HG03354 (cell line): ENCODE data around the gene LIX1.

Experiments
- ATAC-seq: cut with Tn5 transposase; IDR thresholded peaks from one replicate; pipeline ENCODE4 v1.9.1; 2021; ENCODE audit warnings: mild to moderate bottlenecking; ENCODE audit not compliant: unreplicated experiment, poor library complexity, severe bottlenecking

LIX1 gene

GRCh38 chr5:97043511-97043910 lies 98.9 kb downstream of the LIX1 start:
- no peak for ATAC-seq

GRCh38 chr5:97042996-97043395 lies 99.4 kb downstream of the LIX1 start:
- no peak for ATAC-seq
